NCI-H1436 treated with DMSO at 0.1 percent for 48 hours (cell line): Measurements from ENCODE around the gene C2orf42.
"Not testable (repeated sequence)": the region's sequence is repeated elsewhere in the genome, so short reads cannot be mapped to it uniquely, and the experiment has no call there.

Experiments
- DNase-seq: peaks from one replicate; lab custom pipeline; 2025; lab: John Stamatoyannopoulos, UW

Gene C2orf42

GRCh38 chr2:70102323-70102905 is 88.4 kb downstream of the C2orf42 start:
- not testable (repeated sequence) for DNase-seq

GRCh38 chr2:70101686-70102085 is 89.1 kb downstream of the C2orf42 start:
- DNase-seq, result not testable (repeated sequence)

- no peak for DNase-seq
Measured at GRCh38 chr2:70101174-70101573, 89.6 kb downstream of the C2orf42 start.
